Inflammatory macrophage treated with lipopolysaccharide for 4 hours (primary cell): ENCODE results near the gene FEM1C.

Experiments
- DNase-seq: peaks from one replicate; pipeline ENCODE4 v3.0.0-alpha.2; 2020

The FEM1C gene

GRCh38 chr5:115471345-115472063 lies 73.1 kb downstream of the FEM1C start:
- no peak for DNase-seq

DNA sequence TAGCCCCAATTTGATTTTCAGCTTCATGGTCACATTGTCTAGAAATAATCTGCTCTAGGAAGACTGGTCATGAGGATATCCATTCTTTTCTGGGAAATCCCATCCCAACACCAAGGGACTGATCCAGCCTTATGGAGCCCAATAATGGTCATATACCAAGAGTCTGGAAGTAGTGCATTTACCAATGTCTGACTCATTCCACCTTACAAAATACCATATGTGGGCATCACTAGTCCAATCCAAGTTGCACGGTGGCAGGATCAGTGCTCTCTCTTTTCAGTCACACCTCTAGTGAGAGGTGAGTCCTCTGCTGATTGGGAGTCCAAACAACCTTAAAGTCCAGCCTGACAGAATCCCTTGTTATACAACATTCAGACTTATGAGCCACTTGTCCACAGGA lies 73.7 kb downstream of the FEM1C start:
- DNase-seq: peak; percentile 43
